Measurements from ENCODE around the gene NRROS. TPM values are rescaled to one million over a fixed set of nuclear protein-coding genes. Genes with fewer than 3 reads are reported as not detected.

The NRROS gene
- total RNA-seq, 4 donors from 2014 or later = 1.8 to 3.1 (median 2.4) TPM

DNA sequence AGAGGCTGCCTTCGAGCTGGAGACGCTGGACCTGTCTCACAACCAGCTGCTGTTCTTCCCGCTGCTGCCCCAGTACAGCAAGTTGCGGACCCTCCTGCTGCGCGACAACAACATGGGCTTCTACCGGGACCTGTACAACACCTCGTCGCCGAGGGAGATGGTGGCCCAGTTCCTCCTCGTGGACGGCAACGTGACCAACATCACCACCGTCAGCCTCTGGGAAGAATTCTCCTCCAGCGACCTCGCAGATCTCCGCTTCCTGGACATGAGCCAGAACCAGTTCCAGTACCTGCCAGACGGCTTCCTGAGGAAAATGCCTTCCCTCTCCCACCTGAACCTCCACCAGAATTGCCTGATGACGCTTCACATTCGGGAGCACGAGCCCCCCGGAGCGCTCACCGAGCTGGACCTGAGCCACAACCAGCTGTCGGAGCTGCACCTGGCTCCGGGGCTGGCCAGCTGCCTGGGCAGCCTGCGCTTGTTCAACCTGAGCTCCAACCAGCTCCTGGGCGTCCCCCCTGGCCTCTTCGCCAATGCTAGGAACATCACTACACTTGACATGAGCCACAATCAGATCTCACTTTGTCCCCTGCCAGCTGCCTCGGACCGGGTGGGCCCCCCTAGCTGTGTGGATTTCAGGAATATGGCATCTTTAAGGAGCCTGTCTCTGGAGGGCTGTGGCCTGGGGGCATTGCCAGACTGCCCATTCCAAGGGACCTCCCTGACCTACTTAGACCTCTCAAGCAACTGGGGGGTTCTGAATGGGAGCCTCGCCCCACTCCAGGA, 21.1 kb downstream of the NRROS start:
- 62 to 64% methylated on average over 30 to 31 of the region's 32 CpGs for WGBS, 2 donors
- no peak overlapping the region for H3K4me3 ChIP-seq (ENCODE audit: low read depth, poor library complexity, severe bottlenecking)
- intact Hi-C loops (cut with DNase I; ENCODE audit: low total_unique reads) = no loop called here
- TF ChIP-seq POLR2A (IDR thresholded peaks at IDR 0.05) (no peak), CTCF (IDR thresholded peaks at IDR 0.05) (no peak)
- no peak for DNase-seq (ENCODE audit: low spot score in 2 of 2)

DNA sequence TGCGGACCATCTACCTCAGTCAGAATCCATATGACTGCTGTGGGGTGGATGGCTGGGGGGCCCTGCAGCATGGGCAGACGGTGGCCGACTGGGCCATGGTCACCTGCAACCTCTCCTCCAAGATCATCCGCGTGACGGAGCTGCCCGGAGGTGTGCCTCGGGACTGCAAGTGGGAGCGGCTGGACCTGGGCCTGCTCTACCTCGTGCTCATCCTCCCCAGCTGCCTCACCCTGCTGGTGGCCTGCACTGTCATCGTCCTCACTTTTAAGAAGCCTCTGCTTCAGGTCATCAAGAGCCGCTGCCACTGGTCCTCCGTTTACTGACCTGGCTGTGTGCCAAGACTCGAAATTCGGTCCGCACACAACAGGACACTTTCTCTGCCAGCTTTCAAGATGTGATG, 21.9 kb downstream of the NRROS start:
- TF ChIP-seq POLR2A (IDR thresholded peaks at IDR 0.05) = no peak
- TF ChIP-seq CTCF (IDR thresholded peaks at IDR 0.05) = no peak
- intact Hi-C loops (cut with DNase I; ENCODE audit: low total_unique reads) = no loop called here
- no peak for DNase-seq (ENCODE audit: low spot score in 2 of 2)
- H3K4me3 ChIP-seq (ENCODE audit: low read depth, poor library complexity, severe bottlenecking) = no peak overlapping the region
- 73 to 79% methylated on average over 14 to 16 of the region's 16 CpGs for WGBS, 2 donors

DNA sequence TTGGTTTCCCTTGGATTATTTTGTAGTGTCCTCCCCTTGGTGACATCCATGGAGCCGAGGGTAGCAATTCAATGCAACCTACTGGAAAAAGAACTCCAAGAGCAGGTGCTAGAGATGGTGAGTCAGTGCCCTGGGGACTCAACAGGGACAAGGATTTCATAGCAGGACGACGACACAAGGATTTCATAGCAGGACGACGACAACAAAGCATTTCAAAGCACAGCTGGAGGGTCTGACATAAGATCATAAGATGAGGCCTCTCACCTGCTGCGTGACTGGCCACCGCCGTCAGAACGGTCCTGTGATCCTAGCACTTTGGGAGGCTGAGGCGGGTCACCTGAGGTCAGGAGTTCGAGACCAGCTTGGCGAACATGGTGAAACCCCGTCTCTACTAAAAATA, 22.5 kb downstream of the NRROS start:
- 79% methylated on average over 13 of the region's 13 CpGs for WGBS, 2 donors
- no peak for DNase-seq (ENCODE audit: low spot score in 2 of 2)
- intact Hi-C loops (cut with DNase I; ENCODE audit: low total_unique reads) = no loop called here

GRCh38 chr3:196662711-196663571, 23.4 kb downstream of the NRROS start:
- TF ChIP-seq POLR2A (IDR thresholded peaks at IDR 0.05) (no peak), CTCF (IDR thresholded peaks at IDR 0.05) (no peak)
- intact Hi-C loops (cut with DNase I; ENCODE audit: low total_unique reads) = no loop called here
- H3K4me3 ChIP-seq (ENCODE audit: low read depth, poor library complexity, severe bottlenecking) = no peak overlapping the region
- WGBS, 2 donors = 70 to 71% methylated on average over 15 of the region's 15 CpGs
- no peak for DNase-seq (ENCODE audit: low spot score in 2 of 2)

More for the DNA sequence above, 22.5 kb downstream of the NRROS start:
- no peak for TF ChIP-seq POLR2A (IDR thresholded peaks at IDR 0.05)
- TF ChIP-seq CTCF (IDR thresholded peaks at IDR 0.05) = no peak
- H3K4me3 ChIP-seq (ENCODE audit: low read depth, poor library complexity, severe bottlenecking) = no peak overlapping the region

DNA sequence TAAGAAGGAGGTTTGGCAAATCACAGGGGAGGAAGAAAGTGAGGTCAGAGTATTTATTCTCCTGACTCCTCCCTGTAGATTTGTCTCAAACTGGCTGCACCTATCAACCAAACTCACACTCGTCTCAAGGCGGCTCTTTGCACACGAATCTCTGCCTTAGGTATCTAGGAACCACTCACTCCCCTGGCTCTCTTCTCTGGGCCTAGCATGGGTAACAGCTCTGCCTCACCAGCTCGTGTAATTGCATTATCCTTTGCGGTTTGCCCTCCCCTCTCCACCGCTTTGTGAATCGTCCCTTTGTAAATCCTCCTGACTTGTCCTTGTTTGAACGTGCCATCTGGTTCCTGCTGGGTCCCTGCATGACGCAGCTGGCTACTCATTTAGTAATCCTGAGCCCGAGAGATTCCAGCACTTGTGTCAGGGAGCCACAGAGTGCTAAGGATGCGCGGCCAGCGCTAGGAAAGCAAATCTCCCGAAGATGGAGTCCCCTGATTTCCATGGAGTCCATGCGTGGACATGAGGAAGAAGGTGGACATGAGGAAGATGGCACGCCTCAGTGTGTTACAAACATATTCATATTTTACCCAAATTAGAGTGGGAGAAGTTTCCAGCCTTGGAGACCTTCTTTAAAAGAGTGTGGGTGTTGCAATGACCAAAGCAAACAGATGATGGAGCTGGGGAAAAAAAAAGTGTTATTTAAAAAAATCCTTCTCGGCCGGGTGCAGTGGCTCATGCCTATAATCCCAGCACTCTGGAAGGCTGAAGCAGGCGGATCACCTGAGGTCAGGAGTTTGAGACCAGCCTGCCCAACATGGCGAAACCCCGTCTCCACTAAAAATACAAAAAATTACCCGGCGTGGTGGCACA, 26.7 kb downstream of the NRROS start:
- no peak overlapping the region for H3K4me3 ChIP-seq (ENCODE audit: low read depth, poor library complexity, severe bottlenecking)
- TF ChIP-seq CTCF (IDR thresholded peaks at IDR 0.05) (no peak), POLR2A (IDR thresholded peaks at IDR 0.05) (no peak)
- 45 to 46% methylated on average over 23 of the region's 23 CpGs for WGBS, 2 donors
- intact Hi-C loops (cut with DNase I; ENCODE audit: low total_unique reads) = no loop called here
- no peak for DNase-seq (ENCODE audit: low spot score in 2 of 2)

All from lower leg skin (tissue), 4 donors.